ENCODE data around the gene CARS2.

The CARS2 gene

DNA sequence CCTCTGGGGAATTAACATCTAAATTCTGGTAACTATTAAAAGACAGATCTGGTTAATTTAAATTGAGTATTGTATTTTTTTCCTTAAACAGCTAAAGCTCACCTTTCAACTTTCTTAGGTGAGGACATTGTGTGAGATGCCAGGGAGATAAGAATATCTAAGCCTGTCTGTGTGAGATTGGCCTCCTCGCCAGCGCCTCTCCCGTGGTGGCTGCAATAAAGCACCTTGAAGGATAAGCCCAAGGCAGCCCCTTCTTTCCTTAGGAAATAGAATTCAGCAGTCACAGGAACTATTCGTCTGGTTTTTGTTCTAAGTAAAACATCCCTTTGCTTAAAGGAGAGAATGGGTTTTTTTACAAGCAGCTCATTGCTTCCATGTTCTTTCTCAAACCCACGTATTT lies 66.0 kb downstream of the CARS2 start:
- no peak overlapping the region for H3K4me3 ChIP-seq (ENCODE audit: low read depth, low read length)
- TF ChIP-seq, protein P1, sequence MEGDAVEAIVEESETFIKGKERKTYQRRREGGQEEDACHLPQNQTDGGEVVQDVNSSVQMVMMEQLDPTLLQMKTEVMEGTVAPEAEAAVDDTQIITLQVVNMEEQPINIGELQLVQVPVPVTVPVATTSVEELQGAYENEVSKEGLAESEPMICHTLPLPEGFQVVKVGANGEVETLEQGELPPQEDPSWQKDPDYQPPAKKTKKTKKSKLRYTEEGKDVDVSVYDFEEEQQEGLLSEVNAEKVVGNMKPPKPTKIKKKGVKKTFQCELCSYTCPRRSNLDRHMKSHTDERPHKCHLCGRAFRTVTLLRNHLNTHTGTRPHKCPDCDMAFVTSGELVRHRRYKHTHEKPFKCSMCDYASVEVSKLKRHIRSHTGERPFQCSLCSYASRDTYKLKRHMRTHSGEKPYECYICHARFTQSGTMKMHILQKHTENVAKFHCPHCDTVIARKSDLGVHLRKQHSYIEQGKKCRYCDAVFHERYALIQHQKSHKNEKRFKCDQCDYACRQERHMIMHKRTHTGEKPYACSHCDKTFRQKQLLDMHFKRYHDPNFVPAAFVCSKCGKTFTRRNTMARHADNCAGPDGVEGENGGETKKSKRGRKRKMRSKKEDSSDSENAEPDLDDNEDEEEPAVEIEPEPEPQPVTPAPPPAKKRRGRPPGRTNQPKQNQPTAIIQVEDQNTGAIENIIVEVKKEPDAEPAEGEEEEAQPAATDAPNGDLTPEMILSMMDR (IDR thresholded peaks at IDR 0.05; ENCODE audit: low read depth, low read length): no peak

DNA sequence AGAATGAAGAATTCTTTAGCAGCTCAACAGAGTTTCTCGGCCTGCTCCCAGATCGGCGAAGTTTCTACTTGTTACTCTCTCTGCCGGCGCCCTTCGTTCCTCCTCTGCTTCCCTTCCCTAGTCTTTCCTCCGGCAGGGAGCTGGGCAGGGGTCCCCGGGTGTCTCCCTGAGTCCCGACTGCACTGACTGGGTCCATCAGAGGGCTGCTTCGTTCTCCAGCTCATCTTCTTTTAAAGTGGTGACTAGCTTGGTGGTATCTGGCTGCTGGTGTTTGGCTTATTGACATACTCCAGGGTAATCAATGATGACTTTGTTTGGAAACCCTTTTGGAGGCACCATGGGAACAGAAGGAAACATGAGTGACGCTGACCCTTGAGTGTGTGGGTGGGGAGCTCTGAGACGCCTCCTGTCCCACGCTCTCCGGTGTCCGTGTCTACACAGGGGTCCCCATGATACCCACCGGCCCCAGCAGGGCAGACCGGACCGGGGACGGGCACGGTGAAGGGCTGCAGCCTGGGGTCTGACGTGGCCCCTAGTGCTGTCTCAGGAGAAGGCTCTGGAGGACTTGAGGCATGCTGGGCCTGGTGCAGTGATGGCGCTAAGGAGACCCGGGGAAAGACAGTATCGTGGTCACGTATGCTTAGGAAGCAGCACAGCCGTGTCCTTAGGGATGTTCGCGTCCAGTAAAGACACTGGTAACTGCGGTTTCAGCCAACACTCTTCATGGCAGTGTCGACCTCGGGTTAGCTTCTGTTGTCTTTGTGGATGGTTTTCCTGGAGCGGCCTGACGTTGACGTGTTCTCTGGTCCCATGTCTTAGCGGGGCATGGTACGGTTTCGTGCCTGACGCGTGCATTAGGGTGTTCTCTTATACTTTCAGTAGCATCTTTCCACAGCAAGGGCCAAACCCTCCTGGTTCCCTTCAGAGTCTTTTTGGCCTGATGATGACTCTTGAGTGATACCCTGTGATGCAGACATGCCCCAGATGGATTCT lies 66.8 kb downstream of the CARS2 start:
- TF ChIP-seq, protein P1 (IDR thresholded peaks at IDR 0.05; ENCODE audit: low read depth, low read length): no peak
- H3K4me3 ChIP-seq (ENCODE audit: low read depth, low read length): no peak overlapping the region

DNA sequence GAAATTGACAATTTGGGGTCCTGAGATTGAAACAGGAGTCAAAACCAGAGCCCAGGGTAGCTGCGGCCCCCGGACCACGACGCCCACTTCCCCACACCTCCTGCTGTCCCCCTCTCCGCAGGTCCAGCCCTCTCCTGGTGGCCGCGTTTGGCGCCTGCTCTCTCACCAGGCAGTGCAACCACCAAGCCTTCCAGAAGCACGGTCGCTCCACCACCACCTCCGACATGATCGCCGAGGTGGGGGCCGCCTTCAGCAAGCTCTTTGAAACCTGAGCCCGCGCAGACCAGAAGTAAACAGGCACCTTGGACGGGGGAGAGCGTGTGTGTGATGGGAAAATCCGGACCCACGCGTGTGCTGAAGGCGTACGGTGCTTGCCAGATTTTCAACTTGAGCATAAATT lies 67.7 kb downstream of the CARS2 start:
- TF ChIP-seq, protein P1 (IDR thresholded peaks at IDR 0.05; ENCODE audit: low read depth, low read length): no peak
- no peak overlapping the region for H3K4me3 ChIP-seq (ENCODE audit: low read depth, low read length)

DNA sequence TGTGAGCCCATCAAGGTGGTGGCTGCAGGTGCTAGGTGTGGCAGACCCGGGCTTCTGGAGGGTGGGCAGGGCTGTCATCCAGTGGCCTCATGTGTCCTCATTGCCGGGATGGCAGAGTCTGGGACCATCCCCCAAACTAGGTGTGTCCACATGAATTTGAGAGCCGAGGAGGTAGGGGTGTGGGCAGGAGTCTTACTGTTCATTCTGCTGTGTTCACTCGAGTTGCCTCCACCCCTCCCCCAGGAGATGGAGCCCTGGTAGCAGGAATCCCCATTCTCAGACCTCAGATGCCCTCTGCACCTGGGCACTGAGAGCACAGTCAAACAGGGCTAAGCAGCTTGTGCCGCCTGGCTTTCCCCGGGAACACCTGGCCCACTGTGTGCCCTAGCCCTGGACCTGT lies 68.2 kb downstream of the CARS2 start:
- H3K4me3 ChIP-seq (ENCODE audit: low read depth, low read length): no peak overlapping the region
- TF ChIP-seq, protein P1 (IDR thresholded peaks at IDR 0.05; ENCODE audit: low read depth, low read length): no peak

DNA sequence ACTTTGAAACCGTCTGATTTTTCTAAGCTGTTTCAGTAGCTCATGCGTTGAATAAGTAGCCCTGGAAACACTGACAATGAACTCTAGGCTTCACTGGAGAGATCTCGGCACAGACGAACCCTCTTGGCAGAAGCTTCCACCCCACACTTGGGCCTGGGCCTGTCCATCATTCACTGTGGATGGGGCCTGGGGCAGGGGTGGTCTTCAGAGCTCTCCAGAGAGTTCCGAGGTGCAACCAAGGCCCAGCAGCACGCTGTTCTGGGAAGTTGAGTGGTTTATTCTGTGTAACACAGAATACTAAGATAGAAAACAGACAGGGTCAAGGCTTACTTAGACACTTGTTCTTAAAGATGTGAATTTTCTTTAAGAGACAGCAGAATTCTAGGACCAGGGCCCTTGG lies 68.6 kb downstream of the CARS2 start:
- H3K4me3 ChIP-seq (ENCODE audit: low read depth, low read length): no peak overlapping the region
- TF ChIP-seq, protein P1 (IDR thresholded peaks at IDR 0.05; ENCODE audit: low read depth, low read length): no peak

DNA sequence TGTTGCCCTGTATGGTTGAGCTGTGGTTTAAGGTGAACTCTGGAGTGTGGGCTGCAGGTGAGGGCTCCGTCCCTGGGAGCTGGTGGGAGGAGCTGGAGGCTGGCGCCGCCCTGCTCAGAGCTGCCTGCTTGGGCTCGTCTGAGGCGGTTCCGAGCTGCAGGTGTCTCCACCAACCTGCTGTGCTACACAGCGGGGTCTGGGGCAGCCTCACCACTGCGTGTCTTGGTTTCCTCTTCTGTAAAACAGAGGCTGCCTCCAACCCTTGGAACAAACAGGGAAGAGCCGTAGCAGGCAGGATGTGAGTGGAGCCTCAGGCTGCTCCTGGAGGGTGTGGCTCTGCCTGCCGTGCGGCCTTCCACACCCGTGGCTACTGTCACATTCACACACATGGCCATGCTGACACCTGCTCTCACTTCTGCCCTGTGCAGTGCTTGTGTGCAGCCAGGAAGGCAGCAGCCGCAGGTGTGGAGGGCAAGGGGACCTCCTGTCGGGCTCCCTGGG lies 69.2 kb downstream of the CARS2 start:
- TF ChIP-seq, protein P1 (IDR thresholded peaks at IDR 0.05; ENCODE audit: low read depth, low read length): no peak
- H3K4me3 ChIP-seq (ENCODE audit: low read depth, low read length): no peak overlapping the region

DNA sequence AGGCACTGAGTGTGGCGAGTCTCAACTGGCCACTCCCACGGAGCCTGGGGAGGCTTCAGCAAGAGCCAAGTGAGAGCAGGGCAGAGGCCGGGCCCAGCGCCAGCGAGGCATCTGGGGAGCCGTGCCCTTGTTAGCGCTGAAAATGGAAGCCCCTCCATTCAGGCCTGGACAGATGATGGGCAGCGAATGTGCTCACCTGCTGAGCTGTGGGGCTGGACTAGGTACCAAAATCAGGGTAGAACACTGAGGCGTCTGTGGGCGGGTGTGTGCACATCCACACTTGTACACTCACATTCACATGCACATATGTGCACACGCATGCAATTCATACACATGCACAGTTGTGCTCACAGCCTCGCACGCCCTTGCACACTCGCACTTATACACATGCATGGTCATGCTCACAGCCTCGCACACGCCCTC lies 69.9 kb downstream of the CARS2 start:
- TF ChIP-seq, protein P1 (IDR thresholded peaks at IDR 0.05; ENCODE audit: low read depth, low read length): no peak
- no peak overlapping the region for H3K4me3 ChIP-seq (ENCODE audit: low read depth, low read length)

All from WI38 (cell line).